ENCODE results near the gene VILL.

GRCh38 chr3:38002291-38002876 lies 11.8 kb downstream of the VILL start:
- TF ChIP-seq, protein P1, sequence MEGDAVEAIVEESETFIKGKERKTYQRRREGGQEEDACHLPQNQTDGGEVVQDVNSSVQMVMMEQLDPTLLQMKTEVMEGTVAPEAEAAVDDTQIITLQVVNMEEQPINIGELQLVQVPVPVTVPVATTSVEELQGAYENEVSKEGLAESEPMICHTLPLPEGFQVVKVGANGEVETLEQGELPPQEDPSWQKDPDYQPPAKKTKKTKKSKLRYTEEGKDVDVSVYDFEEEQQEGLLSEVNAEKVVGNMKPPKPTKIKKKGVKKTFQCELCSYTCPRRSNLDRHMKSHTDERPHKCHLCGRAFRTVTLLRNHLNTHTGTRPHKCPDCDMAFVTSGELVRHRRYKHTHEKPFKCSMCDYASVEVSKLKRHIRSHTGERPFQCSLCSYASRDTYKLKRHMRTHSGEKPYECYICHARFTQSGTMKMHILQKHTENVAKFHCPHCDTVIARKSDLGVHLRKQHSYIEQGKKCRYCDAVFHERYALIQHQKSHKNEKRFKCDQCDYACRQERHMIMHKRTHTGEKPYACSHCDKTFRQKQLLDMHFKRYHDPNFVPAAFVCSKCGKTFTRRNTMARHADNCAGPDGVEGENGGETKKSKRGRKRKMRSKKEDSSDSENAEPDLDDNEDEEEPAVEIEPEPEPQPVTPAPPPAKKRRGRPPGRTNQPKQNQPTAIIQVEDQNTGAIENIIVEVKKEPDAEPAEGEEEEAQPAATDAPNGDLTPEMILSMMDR (IDR thresholded peaks at IDR 0.05 in 8 of 11, conservative IDR thresholded peaks at IDR 0.05 in 3 of 11): no peak
- no peak for TF ChIP-seq POLR2A (IDR thresholded peaks at IDR 0.05)
